ENCODE measurements around the gene RDH8. TPM values are rescaled to one million over a fixed set of nuclear protein-coding genes. Genes with fewer than 3 reads are reported as not detected.

RDH8 gene
- total RNA-seq, 1 donor from 2014 or later: not detected

- Mint-ChIP-seq H3K4me3 (ENCODE audit: unreplicated experiment) (no peak overlapping the region), H3K27me3 (ENCODE audit: unreplicated experiment) (peaks cover 4% of the 10 kb centered on the region), H3K36me3 (ENCODE audit: low read depth, unreplicated experiment) (no peaks in the 10 kb centered on the region), H3K27ac (ENCODE audit: unreplicated experiment) (peak overlapping the region; percentile 48), H3K4me1 (ENCODE audit: unreplicated experiment) (no peaks in the 10 kb centered on the region), H3K9me3 (ENCODE audit: unreplicated experiment) (no peaks in the 10 kb centered on the region)
- TF ChIP-seq CTCF (IDR thresholded peaks at IDR 0.05; ENCODE audit: unreplicated experiment): peak; percentile 97
- peak; percentile 98 for DNase-seq (ENCODE audit: low spot score)
Observed at GRCh38 chr19:10027158-10027997, 14.1 kb downstream of the RDH8 start.

GRCh38 chr19:10033614-10034013, 20.3 kb downstream of the RDH8 start:
- no peaks in the 10 kb centered on the region for H3K4me1 Mint-ChIP-seq (ENCODE audit: unreplicated experiment)
- no peaks in the 10 kb centered on the region for H3K9me3 Mint-ChIP-seq (ENCODE audit: unreplicated experiment)
- peaks cover 6% of the 10 kb centered on the region for H3K27me3 Mint-ChIP-seq (ENCODE audit: unreplicated experiment)
- H3K36me3 Mint-ChIP-seq (ENCODE audit: low read depth, unreplicated experiment): no peaks in the 10 kb centered on the region
- no peak for TF ChIP-seq CTCF (IDR thresholded peaks at IDR 0.05; ENCODE audit: unreplicated experiment)
- H3K4me3 Mint-ChIP-seq (ENCODE audit: unreplicated experiment): no peak overlapping the region
- no peak for DNase-seq (ENCODE audit: low spot score)
- no peak overlapping the region for H3K27ac Mint-ChIP-seq (ENCODE audit: unreplicated experiment)

- H3K4me3 Mint-ChIP-seq (ENCODE audit: unreplicated experiment): no peak overlapping the region
- no peak for DNase-seq (ENCODE audit: low spot score)
- TF ChIP-seq CTCF (IDR thresholded peaks at IDR 0.05; ENCODE audit: unreplicated experiment): no peak
- peaks cover 8% of the 10 kb centered on the region for H3K9me3 Mint-ChIP-seq (ENCODE audit: unreplicated experiment)
- peaks cover 12% of the 10 kb centered on the region for H3K27me3 Mint-ChIP-seq (ENCODE audit: unreplicated experiment)
- peaks cover 6% of the 10 kb centered on the region for H3K36me3 Mint-ChIP-seq (ENCODE audit: low read depth, unreplicated experiment)
- no peaks in the 10 kb centered on the region for H3K4me1 Mint-ChIP-seq (ENCODE audit: unreplicated experiment)
- no peak overlapping the region for H3K27ac Mint-ChIP-seq (ENCODE audit: unreplicated experiment)
Observed at GRCh38 chr19:10036601-10037071, 23.4 kb downstream of the RDH8 start.

- H3K9me3 Mint-ChIP-seq (ENCODE audit: unreplicated experiment): peaks cover 14% of the 10 kb centered on the region
- no peak overlapping the region for H3K27ac Mint-ChIP-seq (ENCODE audit: unreplicated experiment)
- peaks cover 15% of the 10 kb centered on the region for H3K27me3 Mint-ChIP-seq (ENCODE audit: unreplicated experiment)
- DNase-seq (ENCODE audit: low spot score): no peak
- TF ChIP-seq CTCF (IDR thresholded peaks at IDR 0.05; ENCODE audit: unreplicated experiment): no peak
- no peaks in the 10 kb centered on the region for H3K4me1 Mint-ChIP-seq (ENCODE audit: unreplicated experiment)
- peaks cover 11% of the 10 kb centered on the region for H3K36me3 Mint-ChIP-seq (ENCODE audit: low read depth, unreplicated experiment)
- no peak overlapping the region for H3K4me3 Mint-ChIP-seq (ENCODE audit: unreplicated experiment)
Observed at GRCh38 chr19:10037367-10037766, 24.1 kb downstream of the RDH8 start.

GRCh38 chr19:10037809-10038208, 24.5 kb downstream of the RDH8 start:
- H3K4me3 Mint-ChIP-seq (ENCODE audit: unreplicated experiment): no peak overlapping the region
- no peak for DNase-seq (ENCODE audit: low spot score)
- no peak for TF ChIP-seq CTCF (IDR thresholded peaks at IDR 0.05; ENCODE audit: unreplicated experiment)
- H3K27me3 Mint-ChIP-seq (ENCODE audit: unreplicated experiment): peaks cover 16% of the 10 kb centered on the region
- no peaks in the 10 kb centered on the region for H3K4me1 Mint-ChIP-seq (ENCODE audit: unreplicated experiment)
- H3K27ac Mint-ChIP-seq (ENCODE audit: unreplicated experiment): no peak overlapping the region
- H3K36me3 Mint-ChIP-seq (ENCODE audit: low read depth, unreplicated experiment): peaks cover 11% of the 10 kb centered on the region
- peaks cover 16% of the 10 kb centered on the region for H3K9me3 Mint-ChIP-seq (ENCODE audit: unreplicated experiment)
